ENCODE measurements around the gene SPHK1.

The SPHK1 gene

DNA sequence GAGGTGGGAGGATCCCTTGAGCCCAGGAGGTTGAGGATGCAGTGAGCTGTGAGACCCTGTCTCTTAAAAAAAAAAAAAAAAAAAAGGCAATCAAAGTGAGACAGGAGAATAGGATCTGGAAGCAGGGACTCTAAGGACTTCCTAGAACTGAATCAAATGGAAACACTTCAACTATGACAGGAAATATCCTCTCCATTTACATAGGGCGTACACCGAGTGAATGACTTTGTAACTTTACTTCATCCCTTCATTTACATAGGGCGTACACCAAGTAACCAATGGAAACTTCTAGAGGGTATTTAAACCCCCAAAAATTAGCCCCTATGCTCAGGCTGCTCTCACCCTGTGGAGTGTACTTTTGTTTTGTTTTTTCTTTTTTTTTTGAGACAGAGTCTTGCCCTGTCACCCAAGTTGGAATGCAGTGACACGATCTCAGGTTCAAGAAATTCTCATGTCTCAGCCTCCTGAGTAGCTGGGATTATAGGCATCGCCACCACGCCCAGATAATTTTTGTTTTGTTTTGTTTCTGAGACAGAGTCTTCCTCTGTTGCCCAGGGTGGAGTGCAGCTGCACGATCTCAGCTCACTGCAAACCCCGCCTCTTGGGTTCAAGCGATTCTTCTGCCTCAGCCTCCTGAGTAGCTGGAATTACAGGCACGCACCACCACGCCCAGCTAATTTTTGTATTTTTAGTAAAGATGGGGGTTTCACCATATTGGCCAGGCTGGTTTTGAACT is 21.1 kb upstream of the SPHK1 start:
- no peak for DNase-seq (ENCODE audit: low read depth in 1 of 2, low spot score in 1 of 2)

DNA sequence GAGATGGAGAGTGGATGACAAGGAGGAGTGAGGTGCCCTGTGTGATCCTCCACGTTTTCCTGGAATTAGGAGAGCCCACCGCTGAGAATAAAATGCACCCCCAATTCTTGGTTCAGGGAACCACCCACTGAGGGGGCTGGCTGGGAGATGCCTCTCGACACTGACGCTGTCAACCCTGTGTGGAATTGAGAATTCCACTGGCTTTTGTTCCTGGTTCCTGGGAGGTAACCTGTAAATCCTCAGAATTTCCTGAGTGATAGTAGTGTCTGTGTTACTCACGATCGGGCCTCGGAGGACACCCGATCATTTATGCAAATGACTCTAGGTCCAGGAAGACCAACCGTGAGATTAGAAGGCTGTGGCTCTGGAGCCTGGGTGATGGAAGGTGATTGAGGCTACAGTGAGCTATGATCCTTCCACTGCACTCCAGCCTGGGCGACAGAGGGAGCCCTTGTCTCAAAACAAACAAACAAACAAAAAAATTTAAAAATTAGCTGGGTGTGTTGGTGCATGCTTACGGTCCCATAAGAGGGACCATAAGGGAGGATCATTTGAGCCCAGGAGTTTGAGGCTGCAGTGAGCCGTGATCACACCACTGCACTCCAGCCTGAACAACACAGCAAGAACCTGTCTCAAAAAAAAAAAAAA is 19.0 kb upstream of the SPHK1 start:
- no peak for DNase-seq (ENCODE audit: low read depth in 1 of 2, low spot score in 1 of 2)

DNA sequence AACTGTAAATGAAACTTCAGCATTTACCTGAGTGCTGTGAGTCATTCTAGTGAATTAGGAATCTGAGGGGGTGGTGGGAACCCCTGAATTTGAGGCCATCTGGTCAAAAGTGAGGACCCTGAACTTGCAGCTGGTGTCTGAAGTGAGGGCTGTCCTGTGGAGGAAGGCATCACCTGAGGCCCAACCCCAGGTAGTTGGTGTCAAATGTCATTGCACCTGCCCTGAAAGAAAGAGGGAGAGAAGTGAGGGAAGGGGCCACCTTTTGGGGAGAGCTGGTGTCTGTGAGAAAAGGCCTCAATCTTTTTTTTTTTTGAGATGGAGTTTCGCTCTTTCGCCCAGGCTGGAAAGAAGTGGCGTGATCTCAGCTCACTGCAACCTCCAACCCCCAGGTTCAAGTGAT is 18.2 kb upstream of the SPHK1 start:
- DNase-seq (ENCODE audit: low read depth in 1 of 2, low spot score in 1 of 2), result no peak

DNA sequence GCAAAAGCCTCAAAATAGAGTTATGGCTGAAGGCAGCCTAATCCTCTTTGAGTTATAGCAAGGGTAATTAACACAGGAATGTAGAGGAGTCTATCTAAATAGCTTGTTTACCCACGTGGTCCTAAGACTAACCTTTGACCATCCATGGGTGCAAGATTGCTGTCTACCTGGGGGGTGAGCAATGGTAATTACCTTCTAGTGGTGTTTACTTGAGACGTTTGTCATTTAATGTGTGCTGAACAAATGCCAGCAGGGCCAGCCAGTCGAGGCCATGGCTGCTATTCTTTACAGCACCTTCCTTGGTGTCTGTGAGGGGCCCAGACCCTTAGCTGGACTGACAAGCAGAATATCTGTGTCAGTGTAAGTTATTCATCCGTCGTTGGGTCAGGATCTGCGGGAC is 16.8 kb upstream of the SPHK1 start:
- DNase-seq (ENCODE audit: low read depth in 1 of 2, low spot score in 1 of 2), result no peak

DNA sequence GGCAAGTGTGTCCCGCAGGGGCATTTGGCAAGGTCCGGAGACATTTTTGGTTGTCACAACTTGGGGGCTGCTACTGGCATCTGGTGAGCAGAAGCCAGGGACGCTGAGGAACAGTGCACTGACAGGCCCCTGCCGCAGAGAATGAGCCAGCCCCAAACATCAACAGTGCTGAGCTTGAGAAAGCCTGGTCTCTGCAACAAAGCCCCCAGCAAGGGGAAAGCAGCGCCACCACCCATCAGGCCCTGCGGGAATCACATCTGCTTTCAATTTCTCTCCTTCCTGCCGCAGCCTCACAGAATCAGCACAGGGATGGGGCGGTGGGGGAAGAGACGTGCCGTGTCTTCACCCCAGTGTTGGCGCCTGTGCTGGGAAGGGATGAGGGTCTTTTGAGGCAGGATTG is 15.9 kb upstream of the SPHK1 start:
- DNase-seq (ENCODE audit: low read depth in 1 of 2, low spot score in 1 of 2), result no peak

DNA sequence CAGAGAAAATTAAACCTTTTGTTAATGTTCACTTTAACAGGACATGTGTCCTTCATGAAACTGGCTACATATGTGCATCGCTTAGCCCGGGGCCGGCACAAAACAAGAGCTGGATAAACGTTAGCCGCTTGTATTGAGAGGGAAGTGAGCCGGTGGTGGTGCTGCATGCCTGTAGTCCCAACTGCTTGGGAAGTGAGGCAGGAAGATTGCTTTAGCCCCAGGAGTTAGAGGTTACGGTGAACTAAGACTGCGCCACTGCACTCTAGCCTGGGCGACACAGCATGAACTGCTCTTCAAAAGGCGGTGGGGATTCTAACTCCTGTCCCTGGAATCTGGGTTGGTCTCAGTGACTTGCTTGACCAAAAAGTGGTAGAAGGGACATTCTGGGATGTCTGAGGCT is 15.0 kb upstream of the SPHK1 start:
- DNase-seq (ENCODE audit: low read depth in 1 of 2, low spot score in 1 of 2), result no peak

DNA sequence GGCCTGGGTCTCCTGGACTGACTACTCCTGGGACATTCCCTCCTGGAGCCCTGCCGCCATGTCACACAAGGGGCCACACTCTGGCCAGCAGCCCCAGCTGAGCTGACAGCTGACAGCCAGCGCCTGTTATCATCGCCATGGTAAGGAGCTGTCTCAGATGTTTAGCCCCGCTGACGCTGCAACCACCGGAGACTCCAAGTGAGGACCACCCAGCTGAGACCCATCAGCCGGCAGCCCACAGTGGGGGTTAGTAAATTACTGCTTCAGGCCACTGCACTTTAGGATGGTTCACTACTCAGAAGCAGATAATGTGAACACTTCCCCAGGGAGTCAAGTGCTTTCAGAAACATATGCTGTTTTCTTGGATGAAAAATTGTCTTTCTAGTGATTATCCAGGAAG is 14.6 kb upstream of the SPHK1 start:
- DNase-seq (ENCODE audit: low read depth in 1 of 2, low spot score in 1 of 2), result no peak

DNA sequence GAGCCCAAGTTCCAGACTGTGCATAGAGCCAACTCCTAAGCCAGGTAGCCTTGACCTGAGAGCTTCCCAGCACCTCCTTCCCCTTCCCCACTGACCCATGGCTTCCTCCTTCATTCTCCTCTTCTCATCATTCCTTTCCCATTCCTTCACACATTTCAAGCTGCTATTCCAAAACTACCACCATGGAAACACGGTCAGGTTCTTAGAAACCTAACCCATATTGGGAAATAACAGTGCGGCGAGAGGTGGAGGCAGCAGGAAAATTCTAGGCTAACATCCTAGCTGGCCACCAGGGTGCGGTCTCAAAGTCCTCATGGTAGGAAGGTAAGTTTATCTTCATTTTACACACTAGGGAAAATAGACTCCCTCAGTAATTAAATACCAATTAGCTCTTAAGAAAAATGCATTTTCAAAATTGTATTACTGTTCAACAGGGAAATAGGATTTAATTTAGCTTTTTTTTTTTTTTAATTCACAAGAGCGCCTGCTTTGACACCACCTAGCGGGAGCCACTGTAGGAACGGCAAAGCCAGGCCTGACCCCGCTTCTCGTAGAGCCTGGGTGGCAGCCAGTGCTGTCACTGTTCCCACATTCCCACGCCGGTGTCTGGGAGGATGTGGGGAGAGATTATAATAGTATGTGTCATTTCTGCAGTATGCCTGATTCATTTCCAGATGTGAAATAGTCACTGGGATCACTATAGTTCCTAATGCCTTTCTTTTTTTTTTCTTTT is 14.0 kb upstream of the SPHK1 start:
- DNase-seq (ENCODE audit: low read depth in 1 of 2, low spot score in 1 of 2), result no peak

DNA sequence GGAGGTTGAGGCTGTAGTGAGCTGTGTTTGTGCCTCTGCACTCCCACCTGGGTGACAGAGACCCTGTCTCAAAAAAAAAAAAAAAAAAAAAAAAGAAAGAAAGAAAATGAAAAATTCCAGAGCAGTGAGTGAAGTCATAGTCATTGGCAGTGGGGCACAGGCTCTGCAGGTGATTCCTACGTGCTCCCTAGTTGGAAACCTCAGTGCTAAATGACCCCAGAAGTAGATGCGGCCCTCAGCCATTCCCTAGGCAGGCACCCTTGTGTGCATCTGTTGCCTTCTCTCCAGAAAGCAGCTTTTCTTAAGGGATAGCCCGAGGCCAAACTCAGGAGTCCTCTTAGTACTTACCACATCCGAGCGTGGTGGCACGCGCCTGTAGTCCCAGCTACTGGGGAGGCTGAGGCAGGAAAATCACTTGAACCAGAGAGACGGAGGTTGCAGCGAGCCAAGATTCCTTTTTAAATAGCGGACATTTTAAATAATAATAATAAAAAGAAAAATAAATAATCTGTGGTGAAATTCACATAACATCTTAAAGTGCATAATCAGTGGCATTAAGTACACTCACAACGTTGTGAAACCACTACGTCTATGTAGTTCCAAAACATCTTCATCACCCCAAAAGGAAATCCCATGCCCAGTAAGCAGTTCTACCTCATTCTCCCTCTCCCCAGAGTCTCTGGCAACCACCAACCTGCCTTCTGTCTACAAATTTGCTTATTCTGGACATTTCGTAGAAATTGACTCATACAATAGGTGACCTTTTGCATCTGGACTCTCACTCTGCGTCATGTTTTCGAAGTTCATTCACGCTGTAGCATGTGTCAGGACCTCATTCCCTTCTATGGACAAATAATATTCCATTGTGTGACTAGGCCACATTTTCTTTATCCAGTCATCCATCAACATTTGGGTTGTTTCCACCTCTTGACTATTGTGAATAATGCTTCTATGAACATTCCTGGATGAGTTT is 12.5 kb upstream of the SPHK1 start:
- DNase-seq (ENCODE audit: low read depth in 1 of 2, low spot score in 1 of 2), result no peak

DNA sequence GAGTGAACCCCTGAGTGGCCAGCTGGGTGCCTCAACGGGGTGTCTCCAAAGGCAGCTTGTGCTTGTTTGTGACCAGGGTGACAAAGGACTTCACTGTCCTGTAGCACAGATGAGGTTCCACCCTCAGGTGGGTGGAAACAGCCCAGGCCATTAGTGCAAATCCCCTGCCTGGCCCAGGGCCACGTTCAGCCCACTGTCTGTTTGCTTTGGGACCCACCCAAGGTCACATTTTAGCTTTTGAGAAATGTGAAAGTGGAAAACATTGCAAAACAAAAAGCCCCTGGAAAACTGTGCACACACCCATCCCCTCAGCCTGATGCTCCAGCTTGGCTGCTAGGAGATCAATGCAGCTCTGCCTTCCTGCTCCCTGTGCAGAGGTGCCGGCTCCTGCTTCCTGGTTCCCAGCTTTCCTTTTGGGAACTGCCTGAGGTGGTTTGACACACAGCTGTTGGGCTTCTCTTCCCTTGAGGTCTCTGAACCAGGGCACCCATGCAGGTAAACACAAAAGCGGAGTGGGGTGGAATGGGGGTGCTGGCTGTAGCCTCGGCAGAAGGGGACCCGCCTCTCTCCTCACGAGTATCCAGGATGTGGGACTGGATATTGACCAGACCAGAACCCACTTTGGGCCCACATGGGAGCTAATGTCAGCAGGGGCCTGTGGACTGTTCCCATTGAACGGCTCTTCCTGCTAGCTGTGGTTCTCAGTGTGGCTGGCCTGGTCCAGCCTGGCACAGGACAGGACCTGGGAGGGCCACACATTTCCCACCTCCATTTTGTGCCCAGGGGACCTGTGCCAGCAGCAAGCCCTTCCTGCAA is 7.9 kb upstream of the SPHK1 start:
- no peak for DNase-seq (ENCODE audit: low read depth in 1 of 2, low spot score in 1 of 2)

DNA sequence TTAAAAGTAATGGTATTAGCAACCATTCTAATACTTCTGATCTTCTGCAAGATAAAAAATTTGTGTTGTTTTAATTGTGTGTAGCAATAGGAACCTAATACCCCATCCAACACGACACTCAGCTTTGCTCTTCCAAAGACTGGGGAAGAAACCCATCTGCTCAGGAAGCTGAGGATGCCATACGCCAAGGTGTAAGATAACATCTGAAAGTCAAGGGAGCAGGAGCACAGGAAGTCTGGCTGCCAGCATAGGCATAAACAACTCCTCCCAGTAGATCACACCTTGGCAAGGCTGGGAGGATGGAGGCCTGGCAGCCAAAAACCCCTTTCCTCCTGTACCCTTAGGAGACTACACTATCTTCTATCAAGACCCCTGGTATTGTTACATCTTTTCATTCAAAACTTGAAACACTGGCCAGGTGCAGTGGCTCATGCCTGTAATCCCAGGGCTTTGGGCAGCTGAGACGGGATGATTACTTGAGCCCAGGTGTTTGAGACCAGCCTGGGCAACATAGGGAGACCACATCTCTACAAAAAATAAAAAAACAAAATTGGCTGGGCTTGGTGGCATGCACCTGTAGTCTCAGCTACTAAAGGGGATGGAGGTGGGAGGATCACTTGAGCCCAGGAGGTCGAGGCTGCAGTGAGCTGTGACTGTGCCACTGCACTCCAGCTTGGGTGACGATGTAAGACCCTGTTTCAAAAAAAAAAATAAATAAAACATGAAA is 5.7 kb upstream of the SPHK1 start:
- no peak for DNase-seq (ENCODE audit: low read depth in 1 of 2, low spot score in 1 of 2)

DNA sequence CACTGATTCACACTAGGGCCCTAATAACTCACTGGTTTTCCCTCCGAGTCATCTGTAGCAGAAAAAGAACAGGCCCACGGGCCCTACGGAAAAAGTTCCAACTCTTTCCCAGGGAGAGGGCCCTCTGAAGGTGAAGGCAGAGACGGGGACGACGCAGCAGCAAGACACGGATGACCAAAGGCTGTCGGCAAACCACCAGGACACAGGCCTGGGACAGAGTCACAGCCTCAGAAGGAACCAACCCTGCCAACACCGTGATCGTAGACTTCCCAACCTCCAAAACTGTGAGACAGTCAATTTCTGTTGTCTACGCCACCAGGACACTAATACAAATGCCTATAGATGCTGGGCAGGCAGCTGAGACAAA is 5.2 kb upstream of the SPHK1 start:
- no peak for DNase-seq (ENCODE audit: low read depth in 1 of 2, low spot score in 1 of 2)

DNA sequence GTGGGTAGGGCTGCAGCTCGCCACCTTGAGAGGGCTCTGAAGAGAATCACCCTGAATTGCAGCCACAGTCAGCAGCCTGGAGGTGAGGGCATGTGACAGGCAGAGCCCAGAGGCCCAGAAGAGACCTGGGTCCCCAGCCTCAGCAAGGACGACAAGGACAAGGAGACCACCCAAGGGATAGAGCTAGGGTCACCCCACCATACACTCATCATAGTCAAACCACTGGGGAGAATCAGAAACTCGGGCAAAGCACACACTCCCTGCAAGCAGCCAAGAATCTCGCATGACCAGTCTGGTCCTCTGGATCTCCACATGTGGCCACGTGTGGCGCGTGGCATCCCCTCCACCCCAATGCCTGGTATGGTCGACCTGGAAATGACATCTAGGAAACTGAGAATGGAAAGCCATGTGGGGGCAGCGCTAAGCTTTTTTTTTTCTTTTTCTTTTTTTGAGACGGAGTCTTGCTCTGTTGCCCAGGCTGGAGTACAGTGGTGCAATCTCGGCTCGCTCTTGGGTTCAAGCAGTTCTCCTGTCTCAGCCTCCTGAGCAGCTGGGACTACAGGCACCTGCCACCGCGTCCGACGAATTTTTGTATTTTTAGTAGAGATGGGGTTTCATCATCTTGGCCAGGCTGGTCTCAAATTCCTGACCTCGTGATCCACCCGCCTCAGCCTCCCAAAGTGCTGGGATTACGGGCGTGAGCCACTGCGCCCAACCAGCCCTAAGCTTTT is 4.6 kb upstream of the SPHK1 start:
- no peak for DNase-seq (ENCODE audit: low read depth in 1 of 2, low spot score in 1 of 2)

DNA sequence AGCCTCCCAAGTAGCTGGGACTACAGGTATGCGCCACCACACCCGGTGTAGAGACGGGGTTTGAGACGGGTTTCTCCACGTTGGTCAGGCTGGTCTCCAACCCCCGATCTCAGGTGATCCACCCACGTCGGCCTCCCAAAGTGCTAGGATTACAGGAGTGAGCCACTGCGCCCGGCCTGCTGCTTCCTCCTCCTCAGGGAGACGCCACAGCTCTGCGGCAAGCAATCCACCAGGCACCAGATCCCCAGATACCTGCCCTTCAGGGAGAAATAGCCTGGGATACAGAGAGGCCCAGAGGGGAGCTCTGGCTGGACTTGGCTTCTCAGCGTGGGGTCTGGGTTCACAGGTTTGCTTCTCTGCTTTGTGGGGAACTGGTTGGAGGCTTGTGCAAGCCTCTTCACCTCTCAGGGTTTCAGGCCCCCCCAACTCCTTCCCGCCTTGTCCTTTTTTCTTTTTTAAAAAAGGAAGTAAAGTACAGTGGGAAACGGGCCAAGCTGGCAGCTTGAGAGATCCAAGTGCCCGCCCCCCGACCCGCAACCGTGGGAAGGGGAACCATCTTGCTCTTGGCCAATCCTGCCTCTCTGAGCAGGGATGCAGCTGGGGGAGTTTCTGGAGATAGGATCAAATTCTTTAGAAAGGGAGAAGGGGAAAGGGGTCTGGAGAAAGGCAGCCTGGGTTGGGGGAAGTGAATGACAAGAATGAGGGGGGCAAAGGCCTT is 2.6 kb upstream of the SPHK1 start:
- DNase-seq (ENCODE audit: low read depth in 1 of 2, low spot score in 1 of 2), result no peak

DNA sequence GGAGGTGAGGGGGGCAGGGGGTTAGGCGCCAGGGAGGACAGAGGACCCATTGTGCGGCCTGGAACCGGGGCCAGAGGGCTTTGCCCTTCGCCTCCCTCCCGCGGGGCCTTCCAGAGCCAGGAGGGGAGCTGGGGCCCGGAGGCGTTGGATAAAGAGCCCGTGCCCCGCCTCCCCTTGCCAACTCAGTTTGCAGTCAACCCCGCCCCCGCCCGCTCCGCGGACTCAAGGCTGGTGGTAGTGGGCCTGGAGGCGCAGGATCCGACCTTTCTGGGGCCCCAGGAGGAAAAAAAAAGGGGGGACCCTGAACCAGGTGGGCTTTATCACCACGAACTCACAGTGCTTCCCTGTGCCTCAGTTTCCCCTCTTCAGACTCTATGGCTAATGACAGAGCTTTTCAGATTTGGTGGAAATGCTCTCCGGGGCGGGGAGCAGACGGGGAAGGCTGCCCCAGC is 2.0 kb upstream of the SPHK1 start:
- DNase-seq (ENCODE audit: low read depth in 1 of 2, low spot score in 1 of 2), result no peak

DNA sequence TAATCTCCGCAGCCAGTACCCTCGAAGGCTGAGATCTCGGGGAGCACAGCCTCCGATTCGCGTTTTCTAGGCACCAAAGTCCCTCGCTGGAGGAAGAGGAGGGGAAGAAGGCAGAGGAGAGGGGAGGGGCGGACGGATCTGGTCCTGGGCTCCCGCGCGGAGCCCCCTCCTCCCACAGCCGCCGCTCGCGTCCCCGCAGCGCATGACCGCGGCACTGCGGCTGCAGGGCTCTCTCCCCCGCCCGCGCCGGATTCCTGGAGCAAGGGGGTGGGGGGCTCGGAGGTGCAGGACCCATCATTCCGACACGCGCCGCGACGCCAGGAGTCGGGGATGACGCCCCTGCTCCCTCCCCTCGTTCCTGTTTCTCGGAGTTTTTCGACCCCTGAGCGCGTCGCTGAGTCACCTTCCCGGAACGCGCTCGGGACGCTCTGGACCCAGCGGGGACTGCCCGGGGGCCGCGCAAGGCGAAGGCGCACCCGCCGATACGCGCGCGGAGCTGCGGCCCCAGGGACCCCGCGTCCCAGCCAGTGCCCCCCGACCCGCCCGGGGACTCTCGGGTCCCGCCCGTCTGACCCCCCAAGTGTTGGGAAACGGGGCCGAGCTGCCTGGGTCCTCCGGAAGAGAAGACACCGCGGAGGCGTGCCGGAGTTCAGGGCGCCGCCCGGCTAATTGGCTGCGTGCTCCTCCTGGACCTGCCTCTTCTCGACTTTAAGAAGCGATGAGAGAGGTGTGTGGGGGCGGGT is 1.4 kb upstream of the SPHK1 start:
- DNase-seq (ENCODE audit: low read depth in 1 of 2, low spot score in 1 of 2), result peak; percentile 14 to 31

DNA sequence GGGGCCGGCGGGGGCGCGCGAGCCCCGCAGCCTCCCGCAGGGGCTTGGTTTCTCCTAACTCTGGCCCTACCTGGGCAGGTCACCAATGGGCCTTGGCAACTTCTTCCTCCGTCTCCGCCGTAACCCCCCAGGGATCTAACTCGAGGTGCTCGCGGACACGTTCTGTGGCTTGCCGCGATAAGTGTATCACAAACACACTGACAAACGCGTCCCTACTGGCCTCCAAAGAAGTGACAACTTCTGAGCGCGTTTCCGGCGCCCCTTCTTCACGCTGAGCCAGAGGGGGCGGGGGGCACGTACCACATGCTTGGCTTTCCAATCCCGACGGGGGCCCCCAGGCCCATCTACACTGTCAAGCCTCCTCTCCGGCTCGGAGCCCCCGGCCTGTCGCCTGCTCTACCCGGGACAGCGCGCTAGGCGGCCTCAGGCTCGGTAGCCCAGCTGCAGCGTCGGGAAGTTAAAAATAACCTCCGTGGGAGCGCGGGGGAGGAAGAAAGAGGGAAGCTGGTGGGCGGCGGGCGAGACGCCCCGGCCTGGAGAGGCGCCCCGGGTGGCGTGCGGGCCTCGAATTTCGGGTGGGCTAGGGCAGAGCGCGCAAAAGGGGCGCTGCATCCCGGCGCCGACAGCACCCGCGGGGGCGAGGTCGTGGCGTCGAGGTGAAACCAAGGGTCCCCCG is 725 bp upstream of the SPHK1 start:
- no peak for DNase-seq (ENCODE audit: low read depth in 1 of 2, low spot score in 1 of 2)

Data from activated T-helper 1 cell treated with anti-CD3 and anti-CD28 coated beads, Interleukin-2, amount 50 U/mL, for 16 hours (primary cell).